Mammary epithelial cell (primary cell): ENCODE measurements around the gene CRY1.

Experiments used
- EZH2 ChIP-seq: IDR thresholded peaks from 2 replicates; pipeline ENCODE4 v1.6.1; 2012; ENCODE audit warnings: low read length, inconsistent platforms, borderline replicate concordance
- TF ChIP-seq, protein P1 (sequence below), 2 donors: IDR thresholded peaks in 1 of 2; conservative IDR thresholded peaks in 1 of 2; 2 replicates each; pipeline ENCODE4 v1.5.1; 2011 to 2012; ENCODE audit warnings: inconsistent platforms in 2 of 2, low read length in 2 of 2, mild to moderate bottlenecking in 2 of 2, control low read depth in 1 of 2, low read depth in 1 of 2; ENCODE audit not compliant: insufficient read depth in 1 of 2; ENCODE audit errors: extremely low read depth in 1 of 2

DNA sequence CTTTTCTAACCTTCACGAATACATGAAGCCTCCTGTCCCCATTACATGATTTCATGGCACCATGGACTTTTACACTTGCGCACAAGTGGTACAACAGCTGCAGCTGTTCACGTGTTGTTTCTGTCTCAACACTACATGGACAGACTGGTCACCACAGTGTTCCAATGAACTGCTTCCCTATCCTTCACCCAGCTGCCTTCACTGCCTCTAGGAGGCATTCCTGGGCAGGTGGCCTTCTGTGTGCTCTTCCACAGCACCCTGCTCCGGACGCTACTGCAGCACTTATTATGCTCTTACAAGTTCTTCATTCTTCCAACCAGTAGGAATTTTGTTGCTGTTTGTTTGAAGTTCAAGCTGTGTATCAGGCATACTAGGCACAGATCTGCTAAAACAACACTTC is 107.9 kb downstream of the CRY1 start:
- TF ChIP-seq, protein P1, sequence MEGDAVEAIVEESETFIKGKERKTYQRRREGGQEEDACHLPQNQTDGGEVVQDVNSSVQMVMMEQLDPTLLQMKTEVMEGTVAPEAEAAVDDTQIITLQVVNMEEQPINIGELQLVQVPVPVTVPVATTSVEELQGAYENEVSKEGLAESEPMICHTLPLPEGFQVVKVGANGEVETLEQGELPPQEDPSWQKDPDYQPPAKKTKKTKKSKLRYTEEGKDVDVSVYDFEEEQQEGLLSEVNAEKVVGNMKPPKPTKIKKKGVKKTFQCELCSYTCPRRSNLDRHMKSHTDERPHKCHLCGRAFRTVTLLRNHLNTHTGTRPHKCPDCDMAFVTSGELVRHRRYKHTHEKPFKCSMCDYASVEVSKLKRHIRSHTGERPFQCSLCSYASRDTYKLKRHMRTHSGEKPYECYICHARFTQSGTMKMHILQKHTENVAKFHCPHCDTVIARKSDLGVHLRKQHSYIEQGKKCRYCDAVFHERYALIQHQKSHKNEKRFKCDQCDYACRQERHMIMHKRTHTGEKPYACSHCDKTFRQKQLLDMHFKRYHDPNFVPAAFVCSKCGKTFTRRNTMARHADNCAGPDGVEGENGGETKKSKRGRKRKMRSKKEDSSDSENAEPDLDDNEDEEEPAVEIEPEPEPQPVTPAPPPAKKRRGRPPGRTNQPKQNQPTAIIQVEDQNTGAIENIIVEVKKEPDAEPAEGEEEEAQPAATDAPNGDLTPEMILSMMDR (conservative IDR thresholded peaks at IDR 0.05 in 1 of 2, IDR thresholded peaks at IDR 0.05 in 1 of 2; ENCODE audit: extremely low read depth in 1 of 2, insufficient read depth in 1 of 2, low read depth in 1 of 2, low read length in 2 of 2): no peak
- no peak for TF ChIP-seq EZH2
